Measurements from ENCODE around the gene OLAH. TPM values are rescaled to one million over a fixed set of nuclear protein-coding genes. Genes with fewer than 3 reads are reported as not detected.
A peak's percentile ranks its signal among the peaks of the same experiment; 100 is the strongest.

The OLAH gene
- total RNA-seq, 6 experiments from 2014 or later, result 1.2 TPM; not detected in 5

GRCh38 chr10:15084502-15084922 lies 40.8 kb downstream of the OLAH start:
- DNase-seq, result peak in 1 of 3 donors; percentile 70
- Histone ChIP-seq H3K27me3 (no peaks in the 10 kb centered on the region), H3K9me3 (no peaks in the 10 kb centered on the region), H3K4me1 (peaks cover 0 to 9% (median 0%) of the 10 kb centered on the region in 4 donors), H3K36me3 (no peaks in the 10 kb centered on the region), H3K4me3 (peak overlapping the region; percentile 4 to 38 (median 37)), H3K27ac (peak overlapping the region in 1 of 3 donors; percentile 18)
- WGBS (ENCODE audit: insufficient coverage, low coverage, low lambda C conversion rate, missing lambda C conversion rate), result 34% methylated on average over 7 of the region's 7 CpGs
- ATAC-seq, result peak; percentile 81 to 89 (median 82)
- intact Hi-C loops (cut with DNase I), result no loop called here
- no peak for TF ChIP-seq POLR2A (IDR thresholded peaks at IDR 0.05)
- peak in 1 of 4 donors; percentile 13 for TF ChIP-seq CTCF (IDR thresholded peaks at IDR 0.05)

GRCh38 chr10:15088428-15089261 lies 44.9 kb downstream of the OLAH start, which contains the start of gene ACBD7:
TSS of gene ACBD7 (minus strand) at chr10:15088776. CDS start at chr10:15088728, 48 bp downstream.
- ATAC-seq, result peak; percentile 91 to 94 (median 92)
- Histone ChIP-seq H3K27ac (no peak within 1 kb of the TSS), H3K4me1 (peaks cover 0 to 9% (median 0%) of the 10 kb centered on the region in 4 donors), H3K9me3 (no peaks in the 10 kb centered on the region), H3K4me3 (peak within 1 kb of the TSS; percentile 50 to 61 (median 57)), H3K27me3 (no peaks in the 10 kb centered on the region), H3K36me3 (no peaks in the 10 kb centered on the region)
- intact Hi-C loops (cut with DNase I), result no loop called here
- DNase-seq, result peak; percentile 68 to 77 (median 76)
- 20% methylated on average over 18 of the region's 63 CpGs for WGBS (ENCODE audit: insufficient coverage, low coverage, low lambda C conversion rate, missing lambda C conversion rate)
- TF ChIP-seq POLR2A (IDR thresholded peaks at IDR 0.05) (no peak), CTCF (IDR thresholded peaks at IDR 0.05) (peak; percentile 42 to 51 (median 48))

- intact Hi-C loops (cut with DNase I), result no loop called here
- no peaks in the 10 kb centered on the region for H3K27me3 ChIP-seq
- no peak for DNase-seq
- H3K4me3 ChIP-seq, result no peak overlapping the region
- no peaks in the 10 kb centered on the region for H3K9me3 ChIP-seq
- H3K36me3 ChIP-seq, result no peaks in the 10 kb centered on the region
- 70% methylated on average over 5 of the region's 5 CpGs for WGBS (ENCODE audit: insufficient coverage, low coverage, low lambda C conversion rate, missing lambda C conversion rate)
- ATAC-seq, result no peak
- TF ChIP-seq POLR2A (IDR thresholded peaks at IDR 0.05), result no peak
- no peak for TF ChIP-seq CTCF (IDR thresholded peaks at IDR 0.05)
- H3K27ac ChIP-seq, result no peak overlapping the region
- H3K4me1 ChIP-seq, result peaks cover 0 to 9% (median 0%) of the 10 kb centered on the region in 4 donors
Measured at GRCh38 chr10:15091418-15091817, 47.7 kb downstream of the OLAH start.

- WGBS (ENCODE audit: insufficient coverage, low coverage, low lambda C conversion rate, missing lambda C conversion rate), result 80% methylated on average over 4 of the region's 16 CpGs
- Histone ChIP-seq H3K4me1 (peaks cover 0 to 9% (median 0%) of the 10 kb centered on the region in 4 donors), H3K36me3 (no peaks in the 10 kb centered on the region), H3K27ac (no peak overlapping the region), H3K4me3 (no peak overlapping the region), H3K9me3 (no peaks in the 10 kb centered on the region), H3K27me3 (no peaks in the 10 kb centered on the region)
- TF ChIP-seq POLR2A (IDR thresholded peaks at IDR 0.05), result no peak
- no peak for TF ChIP-seq CTCF (IDR thresholded peaks at IDR 0.05)
- intact Hi-C loops (cut with DNase I), result no loop called here
- ATAC-seq (no peak), DNase-seq (no peak)
Measured at GRCh38 chr10:15092855-15093408, 49.2 kb downstream of the OLAH start.
